Colon (tissue), 2 donors: ENCODE measurements around the gene NKPD1.
"Not testable (repeated sequence)": the region's sequence is repeated elsewhere in the genome, so short reads cannot be mapped to it uniquely, and the experiment has no call there.

Experiments used
- FAIRE-seq: peaks from 2 replicates; lab custom pipeline; 2012; peaks lifted over from hg19 to GRCh38; lab: Jason Lieb, UNC
- donor health status: control.
- donor health status: control.

Gene NKPD1

GRCh38 chr19:45139286-45140143 lies 21.3 kb downstream of the NKPD1 start:
- no peak for FAIRE-seq

- no peak for FAIRE-seq
Measured at GRCh38 chr19:45138303-45138751, 22.5 kb downstream of the NKPD1 start.

- FAIRE-seq = no peak
Measured at GRCh38 chr19:45137179-45137761, 23.5 kb downstream of the NKPD1 start.

- FAIRE-seq = no peak
Measured at GRCh38 chr19:45136507-45137178, 24.1 kb downstream of the NKPD1 start.

GRCh38 chr19:45135176-45135885 lies 25.5 kb downstream of the NKPD1 start:
- FAIRE-seq = no peak

- no peak for FAIRE-seq
Measured at GRCh38 chr19:45133661-45134060, 27.1 kb downstream of the NKPD1 start.

- no peak for FAIRE-seq
Measured at GRCh38 chr19:45130888-45131615, 29.7 kb downstream of the NKPD1 start.

GRCh38 chr19:45130236-45130635 lies 30.5 kb downstream of the NKPD1 start:
- no peak for FAIRE-seq

GRCh38 chr19:45128806-45129205 lies 32.0 kb downstream of the NKPD1 start:
- no peak for FAIRE-seq

GRCh38 chr19:45128146-45128545 lies 32.6 kb downstream of the NKPD1 start:
- FAIRE-seq = no peak

- FAIRE-seq = no peak
Measured at GRCh38 chr19:45126654-45127053, 34.1 kb downstream of the NKPD1 start.

- FAIRE-seq = no peak
Measured at GRCh38 chr19:45125975-45126493, 34.7 kb downstream of the NKPD1 start.

- no peak for FAIRE-seq
Measured at GRCh38 chr19:45125360-45125759, 35.4 kb downstream of the NKPD1 start.

GRCh38 chr19:45124021-45124420 lies 36.8 kb downstream of the NKPD1 start:
- no peak for FAIRE-seq

GRCh38 chr19:45123440-45123850 lies 37.3 kb downstream of the NKPD1 start:
- FAIRE-seq = no peak

- no peak for FAIRE-seq
Measured at GRCh38 chr19:45122832-45123231, 38.0 kb downstream of the NKPD1 start.

GRCh38 chr19:45121827-45122345 lies 38.9 kb downstream of the NKPD1 start:
- no peak for FAIRE-seq

- FAIRE-seq = no peak
Measured at GRCh38 chr19:45119582-45119981, 41.2 kb downstream of the NKPD1 start.

GRCh38 chr19:45118591-45119355 lies 42.0 kb downstream of the NKPD1 start:
- not testable (repeated sequence) for FAIRE-seq

- FAIRE-seq = no peak
Measured at GRCh38 chr19:45118106-45118505, 42.7 kb downstream of the NKPD1 start.
